HepG2 (cell line): Measurements from ENCODE around the gene CUL9. TPM values are rescaled to one million over a fixed set of nuclear protein-coding genes. Genes with fewer than 3 reads are reported as not detected.

ENCODE experiments used
- FOXA3 ChIP-seq: IDR thresholded peaks from 2 replicates; pipeline ENCODE4 v1.6.1; 2016; ENCODE audit warnings: missing genetic modification reagents, missing compliant biosample characterization
- FOXP4 ChIP-seq: sonication (generic); formaldehyde crosslinking; IDR thresholded peaks from 2 replicates; pipeline ENCODE4 v1.4.0; 2020; ENCODE audit warnings: missing genetic modification reagents
- GATAD2A ChIP-seq: IDR thresholded peaks from 2 replicates; pipeline ENCODE4 v1.6.1; 2016
- HOXA3 ChIP-seq: sonication (generic); formaldehyde crosslinking; IDR thresholded peaks from 2 replicates; pipeline ENCODE4 v1.5.0; 2020; ENCODE audit warnings: missing genetic modification reagents
- ISL2 ChIP-seq: sonication (generic); formaldehyde crosslinking; IDR thresholded peaks from 2 replicates; pipeline ENCODE4 v1.5.0; 2020; ENCODE audit warnings: missing genetic modification reagents
- PLRG1 ChIP-seq: fragments of 450-650 bp; conservative IDR thresholded peaks from 2 replicates; pipeline ENCODE4 v1.6.1; 2016
- POLR2AphosphoS5 ChIP-seq: IDR thresholded peaks from 2 replicates; pipeline ENCODE4 v1.6.1; 2012; ENCODE audit warnings: low read depth, low read length
- RFXANK ChIP-seq: IDR thresholded peaks from 2 replicates; pipeline ENCODE4 v1.6.1; 2016
- RNF219 ChIP-seq: sonication (generic); formaldehyde crosslinking; IDR thresholded peaks from 2 replicates; pipeline ENCODE4 v1.5.0; 2020; ENCODE audit warnings: mild to moderate bottlenecking, missing genetic modification reagents
- TIGD3 ChIP-seq: sonication (generic); formaldehyde crosslinking; IDR thresholded peaks from 2 replicates; pipeline ENCODE4 v1.5.1; 2020; ENCODE audit warnings: mild to moderate bottlenecking, missing genetic modification reagents, borderline replicate concordance
- ZBTB37 ChIP-seq: sonication (generic); formaldehyde crosslinking; IDR thresholded peaks from 2 replicates; pipeline ENCODE4 v1.4.0; 2020; ENCODE audit warnings: mild to moderate bottlenecking, missing genetic modification reagents
- ZFP36L2 ChIP-seq: sonication (generic); formaldehyde crosslinking; IDR thresholded peaks from 2 replicates; pipeline ENCODE4 v1.4.0; 2020; ENCODE audit warnings: missing genetic modification reagents
- ZFP90 ChIP-seq: sonication (generic); formaldehyde crosslinking; IDR thresholded peaks from 2 replicates; pipeline ENCODE4 v1.8.0; 2022; ENCODE audit warnings: missing genetic modification reagents, mild to moderate bottlenecking, inconsistent platforms, borderline replicate concordance
- ZHX1 ChIP-seq: sonication (generic); formaldehyde crosslinking; IDR thresholded peaks from 2 replicates; pipeline ENCODE4 v1.8.1; 2022; ENCODE audit warnings: low read depth, mild to moderate bottlenecking, missing genetic modification reagents
- ZNF24 ChIP-seq: fragments of 450-650 bp; IDR thresholded peaks from 2 replicates; pipeline ENCODE4 v1.6.1; 2017; ENCODE audit warnings: antibody characterized with exemption, mild to moderate bottlenecking
- ZNF362 ChIP-seq: sonication (generic); formaldehyde crosslinking; IDR thresholded peaks from 2 replicates; pipeline ENCODE4 v1.4.0; 2020; ENCODE audit warnings: missing genetic modification reagents, mild to moderate bottlenecking, borderline replicate concordance
- ZNF580 ChIP-seq: IDR thresholded peaks from 2 replicates; pipeline ENCODE4 v1.6.1; 2016; ENCODE audit warnings: low read depth, borderline replicate concordance
- ZZZ3 ChIP-seq: sonication (generic); formaldehyde crosslinking; IDR thresholded peaks from 2 replicates; pipeline ENCODE4 v1.4.0; 2020; ENCODE audit warnings: missing genetic modification reagents, mild to moderate bottlenecking, borderline replicate concordance
- polyA plus RNA-seq, 8 experiments: library from polyadenylated mRNA; depleted of rRNA in 3 of 8; stranded (reverse) in 7 of 8; unstranded in 1 of 8; fragments of >200 nt; fragmentation: Illumina TruSeq in 4 of 8; extraction: Trizol in 4 of 8; gene quantifications; 2 replicates each; pipeline versions ENCODE4 v1.2.1 to v1.2.3, GENCODE V29; 2011 to 2016; ENCODE audit warnings: low read depth in 4 of 8, missing spikeins in 1 of 8, mixed read lengths in 1 of 8; ENCODE audit not compliant: insufficient read depth in 1 of 8
- total RNA-seq, 5 experiments: library from RNA; depleted of rRNA; stranded (reverse); fragments of >200 nt; fragmentation: Illumina TruSeq; extraction: Trizol; gene quantifications; 2 replicates each; pipeline ENCODE4 v1.2.3, GENCODE V29; 2016; ENCODE audit warnings: low read depth in 1 of 5

CUL9 gene
- total and polyA plus RNA-seq, 2 of the 13 experiments (the other 11 are each of a cell fraction or from before 2014, with no cell fraction given) = 11.4 to 13.7 TPM

GRCh38 chr6:43150051-43150751 lies 31.8 kb upstream of the CUL9 start (continued):
- TF ChIP-seq ZHX1 = no peak
- TF ChIP-seq ZZZ3 (CRISPR knock-in tag) = no peak
- peak; percentile 90 for TF ChIP-seq GATAD2A
- peak; percentile 77; the same call in 1 of the 2 replicates for TF ChIP-seq ZNF362 (CRISPR knock-in tag)
- no peak for TF ChIP-seq ZFP36L2 (CRISPR knock-in tag)
- TF ChIP-seq RFXANK (CRISPR knock-in tag) = 0 out of 2 replicates have a peak, but pooled peaks have one; percentile 68
- TF ChIP-seq POLR2AphosphoS5 = no peak
- TF ChIP-seq FOXP4 (CRISPR knock-in tag) = peak; percentile 75
- no peak for TF ChIP-seq TIGD3 (CRISPR knock-in tag)
- no peak for TF ChIP-seq ZNF24
- no peak for TF ChIP-seq ZNF580 (CRISPR knock-in tag)
- peak; percentile 82 for TF ChIP-seq FOXA3 (CRISPR knock-in tag)
- TF ChIP-seq ZBTB37 (CRISPR knock-in tag) = peak; percentile 98
- TF ChIP-seq RNF219 (CRISPR knock-in tag) = no peak
- TF ChIP-seq ISL2 (CRISPR knock-in tag) = peak; percentile 67; the same call in 1 of the 2 replicates
- TF ChIP-seq PLRG1 = no peak
- peak; percentile 76 for TF ChIP-seq HOXA3 (CRISPR knock-in tag)
- peak; percentile 57; the same call in 1 of the 2 replicates for TF ChIP-seq ZFP90 (CRISPR knock-in tag)
